CD4-positive, CD25-positive, alpha-beta regulatory T cell (primary cell): ENCODE data around the gene MAFB. TPM values are rescaled to one million over a fixed set of nuclear protein-coding genes. Genes with fewer than 3 reads are reported as not detected.

Experiments used
- ATAC-seq, 2 donors: fragments of 150-1000 bp; cut with Tn5 transposase; one replicate each; pipeline ENCODE4 v1.10.0; 2021; ENCODE audit warnings: low read depth in 2 of 2, moderate number of reproducible peaks in 2 of 2, moderate library complexity in 1 of 2
- DNase-seq, 3 donors: peaks; one replicate each; pipeline versions ENCODE4 v3.0.0 to v3.0.0-alpha.2; 2012 to 2022; ENCODE audit warnings: mixed read lengths in 1 of 3
- H3K27ac ChIP-seq: one replicate; pipeline ENCODE4 v1.7.0; 2013; ENCODE audit warnings: mild to moderate bottlenecking, low read length; ENCODE audit not compliant: insufficient read depth, poor library complexity, severe bottlenecking
- H3K27me3 ChIP-seq: one replicate; pipeline ENCODE4 v1.7.0; 2013; ENCODE audit warnings: low read length; ENCODE audit not compliant: control insufficient read depth, insufficient read depth
- H3K36me3 ChIP-seq: one replicate; pipeline ENCODE4 v1.7.0; 2013; ENCODE audit warnings: mild to moderate bottlenecking, low read length, moderate library complexity; ENCODE audit not compliant: control insufficient read depth, insufficient read depth
- H3K4me1 ChIP-seq: 2 replicates; pipeline ENCODE4 v1.7.0; 2013; ENCODE audit warnings: mild to moderate bottlenecking, low read length; ENCODE audit not compliant: insufficient read depth, control insufficient read depth, poor library complexity, severe bottlenecking
- H3K4me3 ChIP-seq: one replicate; pipeline ENCODE4 v1.7.0; 2013; ENCODE audit warnings: low read depth, mild to moderate bottlenecking, low read length, moderate library complexity
- H3K9me3 ChIP-seq, 2 experiments: 1 replicate in 1 of 2; 2 replicates in 1 of 2; pipeline ENCODE4 v1.7.0; 2013; ENCODE audit warnings: low read length in 2 of 2, mild to moderate bottlenecking in 1 of 2, moderate library complexity in 1 of 2; ENCODE audit not compliant: control insufficient read depth in 2 of 2
- H3K27ac Mint-ChIP-seq, 3 donors: one replicate each; pipeline ENCODE4 v1.8.0; 2020 to 2022; ENCODE audit warnings: mild to moderate bottlenecking in 3 of 3, mixed read lengths in 3 of 3, moderate library complexity in 2 of 3
- H3K27me3 Mint-ChIP-seq: one replicate; pipeline ENCODE4 v1.8.0; 2022; ENCODE audit warnings: mild to moderate bottlenecking, mixed read lengths
- H3K36me3 Mint-ChIP-seq: one replicate; pipeline ENCODE4 v1.8.0; 2020; ENCODE audit warnings: mixed read lengths
- H3K4me1 Mint-ChIP-seq, 4 donors: one replicate each; pipeline ENCODE4 v1.8.0; 2020 to 2022; ENCODE audit warnings: mixed read lengths in 4 of 4, mild to moderate bottlenecking in 1 of 4
- H3K4me3 Mint-ChIP-seq, 4 donors: one replicate each; pipeline ENCODE4 v1.8.0; 2020 to 2022; ENCODE audit warnings: mild to moderate bottlenecking in 4 of 4, mixed read lengths in 4 of 4, moderate library complexity in 3 of 4
- H3K9me3 Mint-ChIP-seq, 7 donors: one replicate each; pipeline ENCODE4 v1.8.0; 2020 to 2022; ENCODE audit warnings: mixed read lengths in 7 of 7, mild to moderate bottlenecking in 3 of 7, moderate library complexity in 2 of 7
- polyA plus RNA-seq, 4 donors: library from polyadenylated mRNA; unstranded; fragments of 300-500 nt; fragmentation: Illumina TruSeq; gene quantifications; one replicate each; pipeline ENCODE4 v1.2.3, GENCODE V29; 2021
- total RNA-seq: library from RNA; stranded (reverse); gene quantifications from one replicate; pipeline ENCODE4 v1.2.3, GENCODE V29; 2022

The MAFB gene
- total and polyA plus RNA-seq, 5 donors from 2014 or later = 0.06 TPM; not detected in 4

- peaks cover 43% of the 10 kb centered on the region for H3K27me3 Mint-ChIP-seq
- Histone ChIP-seq H3K4me1 (no peaks in the 10 kb centered on the region), H3K36me3 (no peaks in the 10 kb centered on the region), H3K27me3 (peaks cover 25% of the 10 kb centered on the region), H3K27ac (no peak overlapping the region), H3K4me3 (no peak overlapping the region), H3K9me3 (no peaks in the 10 kb centered on the region)
- H3K4me1 Mint-ChIP-seq = peaks cover 0 to 4% (median 0%) of the 10 kb centered on the region in 4 donors
- peaks cover 2% of the 10 kb centered on the region for H3K36me3 Mint-ChIP-seq
- ATAC-seq (no peak), DNase-seq (no peak)
- peaks cover 0 to 2% (median 0%) of the 10 kb centered on the region in 7 donors for H3K9me3 Mint-ChIP-seq
- no peak overlapping the region for H3K27ac Mint-ChIP-seq
- no peak overlapping the region for H3K4me3 Mint-ChIP-seq
Measured at GRCh38 chr20:40679184-40679583, 9.9 kb downstream of the MAFB start.

- ATAC-seq (no peak), DNase-seq (no peak)
- H3K9me3 Mint-ChIP-seq = peaks cover 0 to 2% (median 0%) of the 10 kb centered on the region in 7 donors
- no peaks in the 10 kb centered on the region for H3K4me1 ChIP-seq
- H3K27ac ChIP-seq = no peak overlapping the region
- no peak overlapping the region for H3K27ac Mint-ChIP-seq
- peaks cover 20% of the 10 kb centered on the region for H3K27me3 ChIP-seq
- peaks cover 37% of the 10 kb centered on the region for H3K27me3 Mint-ChIP-seq
- peaks cover 0 to 4% (median 0%) of the 10 kb centered on the region in 4 donors for H3K4me1 Mint-ChIP-seq
- H3K4me3 Mint-ChIP-seq = no peak overlapping the region
- H3K36me3 ChIP-seq = no peaks in the 10 kb centered on the region
- H3K9me3 ChIP-seq = no peaks in the 10 kb centered on the region
- no peak overlapping the region for H3K4me3 ChIP-seq
- H3K36me3 Mint-ChIP-seq = peaks cover 2% of the 10 kb centered on the region
Measured at GRCh38 chr20:40678286-40678875, 10.7 kb downstream of the MAFB start.

GRCh38 chr20:40677343-40677924 is 11.6 kb downstream of the MAFB start:
- no peaks in the 10 kb centered on the region for H3K9me3 ChIP-seq
- H3K36me3 Mint-ChIP-seq = peaks cover 2% of the 10 kb centered on the region
- H3K27ac Mint-ChIP-seq = no peak overlapping the region
- no peak for DNase-seq
- no peak overlapping the region for H3K27ac ChIP-seq
- H3K27me3 Mint-ChIP-seq = peaks cover 30% of the 10 kb centered on the region
- H3K9me3 Mint-ChIP-seq = peaks cover 0 to 2% (median 0%) of the 10 kb centered on the region in 7 donors
- H3K27me3 ChIP-seq = peaks cover 20% of the 10 kb centered on the region
- H3K4me1 Mint-ChIP-seq = peaks cover 0 to 4% (median 0%) of the 10 kb centered on the region in 4 donors
- ATAC-seq = no peak
- no peaks in the 10 kb centered on the region for H3K4me1 ChIP-seq
- no peak overlapping the region for H3K4me3 ChIP-seq
- no peak overlapping the region for H3K4me3 Mint-ChIP-seq
- H3K36me3 ChIP-seq = no peaks in the 10 kb centered on the region

- DNase-seq (no peak), ATAC-seq (no peak)
- peaks cover 19% of the 10 kb centered on the region for H3K27me3 ChIP-seq
- Mint-ChIP-seq H3K27me3 (peaks cover 23% of the 10 kb centered on the region), H3K9me3 (peaks cover 0 to 2% (median 0%) of the 10 kb centered on the region in 7 donors), H3K4me3 (no peak overlapping the region), H3K27ac (no peak overlapping the region), H3K4me1 (no peaks in the 10 kb centered on the region), H3K36me3 (no peaks in the 10 kb centered on the region)
- no peaks in the 10 kb centered on the region for H3K36me3 ChIP-seq
- no peak overlapping the region for H3K27ac ChIP-seq
- H3K4me3 ChIP-seq = no peak overlapping the region
- no peaks in the 10 kb centered on the region for H3K9me3 ChIP-seq
- no peaks in the 10 kb centered on the region for H3K4me1 ChIP-seq
Measured at GRCh38 chr20:40676491-40677269, 12.4 kb downstream of the MAFB start.

GRCh38 chr20:40675599-40676221 is 13.3 kb downstream of the MAFB start:
- DNase-seq (no peak), ATAC-seq (no peak)
- Mint-ChIP-seq H3K36me3 (no peaks in the 10 kb centered on the region), H3K4me3 (no peak overlapping the region), H3K9me3 (peaks cover 0 to 2% (median 0%) of the 10 kb centered on the region in 7 donors), H3K27me3 (peaks cover 13% of the 10 kb centered on the region), H3K4me1 (no peaks in the 10 kb centered on the region), H3K27ac (no peak overlapping the region)
- H3K36me3 ChIP-seq = no peaks in the 10 kb centered on the region
- no peak overlapping the region for H3K4me3 ChIP-seq
- no peak overlapping the region for H3K27ac ChIP-seq
- peaks cover 13% of the 10 kb centered on the region for H3K27me3 ChIP-seq
- H3K4me1 ChIP-seq = no peaks in the 10 kb centered on the region
- H3K9me3 ChIP-seq = no peaks in the 10 kb centered on the region

- Mint-ChIP-seq H3K9me3 (no peaks in the 10 kb centered on the region), H3K4me1 (no peaks in the 10 kb centered on the region), H3K4me3 (no peak overlapping the region), H3K27me3 (peaks cover 7% of the 10 kb centered on the region), H3K27ac (no peak overlapping the region), H3K36me3 (no peaks in the 10 kb centered on the region)
- ATAC-seq (no peak), DNase-seq (no peak)
- Histone ChIP-seq H3K36me3 (no peaks in the 10 kb centered on the region), H3K9me3 (no peaks in the 10 kb centered on the region), H3K4me3 (no peak overlapping the region), H3K27ac (no peak overlapping the region), H3K4me1 (no peaks in the 10 kb centered on the region), H3K27me3 (peaks cover 8% of the 10 kb centered on the region)
Measured at GRCh38 chr20:40673442-40673841, 15.6 kb downstream of the MAFB start.

GRCh38 chr20:40672095-40672494 is 16.9 kb downstream of the MAFB start:
- Mint-ChIP-seq H3K36me3 (no peaks in the 10 kb centered on the region), H3K9me3 (no peaks in the 10 kb centered on the region), H3K4me1 (no peaks in the 10 kb centered on the region), H3K27ac (no peak overlapping the region), H3K4me3 (no peak overlapping the region), H3K27me3 (peaks cover under 1% of the 10 kb centered on the region)
- DNase-seq (no peak), ATAC-seq (no peak)
- H3K4me3 ChIP-seq = no peak overlapping the region
- H3K9me3 ChIP-seq = no peaks in the 10 kb centered on the region
- H3K27ac ChIP-seq = no peak overlapping the region
- H3K27me3 ChIP-seq = peaks cover 8% of the 10 kb centered on the region
- no peaks in the 10 kb centered on the region for H3K4me1 ChIP-seq
- H3K36me3 ChIP-seq = no peaks in the 10 kb centered on the region
